Measurements from ENCODE around the gene VWA3B.
A peak's percentile ranks its signal among the peaks of the same experiment; 100 is the strongest.
"Not testable (repeated sequence)": the region's sequence is repeated elsewhere in the genome, so short reads cannot be mapped to it uniquely, and the experiment has no call there.

VWA3B gene

DNA sequence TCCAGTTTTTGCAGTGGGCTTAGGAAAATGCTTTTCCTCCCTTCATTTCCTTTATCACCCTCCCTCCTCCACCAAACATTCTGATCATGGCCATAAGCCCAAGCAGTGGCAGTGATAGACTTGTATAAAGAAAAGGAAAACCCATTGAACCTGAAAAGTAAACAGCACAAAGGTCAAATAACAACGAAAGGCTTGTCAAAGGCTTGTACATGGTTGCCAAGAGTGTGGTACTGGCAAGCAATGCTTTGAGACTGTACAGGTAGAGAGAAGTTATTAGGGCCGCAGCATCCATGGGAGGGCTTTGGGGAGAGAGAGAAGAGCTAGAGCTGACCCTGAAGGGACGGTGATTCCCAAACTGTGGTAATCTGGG is 2.1 kb upstream of the VWA3B start:
- DNase-seq (ENCODE audit: low spot score) (no peak), FAIRE-seq (no peak)

- FAIRE-seq: no peak
Observed at GRCh38 chr2:98085649-98086048, 1.3 kb upstream of the VWA3B start.

DNA sequence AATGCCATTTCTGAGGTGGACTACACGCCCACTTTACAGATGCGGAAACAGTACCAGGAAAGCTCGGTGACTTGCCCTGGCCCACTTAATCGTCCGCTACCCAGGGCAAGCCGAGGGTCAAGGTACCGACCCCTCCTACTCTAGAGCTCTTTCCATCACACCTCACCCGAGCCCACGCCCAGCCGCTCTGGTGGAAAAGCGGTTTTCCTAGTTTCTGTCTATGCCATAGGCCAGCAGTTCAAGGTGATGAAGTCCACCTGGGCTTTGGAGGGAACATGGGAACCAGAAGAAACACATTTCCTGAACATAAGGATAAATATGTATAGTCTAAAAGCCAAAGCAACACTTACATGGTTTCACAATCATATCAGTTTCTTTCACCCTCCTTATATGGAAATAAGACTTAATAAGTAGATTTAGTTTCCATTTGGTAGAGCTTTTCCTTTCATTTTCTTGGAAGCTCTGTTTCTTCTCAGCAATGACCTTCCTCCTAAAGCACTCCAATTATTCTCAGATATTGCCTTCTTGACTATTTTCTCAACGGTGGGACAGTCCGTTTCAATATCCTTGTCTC is 567 bp downstream of the VWA3B start:
- no peak for FAIRE-seq
- DNase-seq (ENCODE audit: low spot score): no peak

More at GRCh38 chr2:98085649-98086048, 1.3 kb upstream of the VWA3B start:
- no peak for DNase-seq (ENCODE audit: low spot score)

- FAIRE-seq (no peak), DNase-seq (ENCODE audit: low spot score) (no peak)
Observed at GRCh38 chr2:98088261-98088660, 1.3 kb downstream of the VWA3B start.

DNA sequence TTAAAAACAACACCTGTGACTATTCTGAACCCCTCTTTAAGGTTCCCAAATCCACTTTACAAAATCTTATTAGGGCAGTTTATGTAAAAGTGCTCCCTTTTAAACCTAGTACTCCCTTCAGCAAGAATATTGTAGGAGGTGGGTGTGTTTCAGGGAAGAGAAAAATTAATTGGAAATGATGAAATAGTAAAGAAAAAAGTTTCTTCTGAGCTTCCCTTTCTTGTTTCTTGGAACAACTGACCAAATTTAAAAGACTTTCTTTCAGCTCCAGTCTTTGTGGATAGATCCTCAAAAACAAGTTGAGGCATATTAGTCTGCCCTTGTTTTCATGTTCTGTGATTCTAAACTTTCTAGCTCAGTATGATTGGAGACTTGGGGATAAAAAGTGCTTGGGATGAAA is 3.0 kb downstream of the VWA3B start:
- DNase-seq (ENCODE audit: low spot score): no peak
- no peak for FAIRE-seq

- no peak for FAIRE-seq
Observed at GRCh38 chr2:98090951-98091350, 4.0 kb downstream of the VWA3B start.

DNA sequence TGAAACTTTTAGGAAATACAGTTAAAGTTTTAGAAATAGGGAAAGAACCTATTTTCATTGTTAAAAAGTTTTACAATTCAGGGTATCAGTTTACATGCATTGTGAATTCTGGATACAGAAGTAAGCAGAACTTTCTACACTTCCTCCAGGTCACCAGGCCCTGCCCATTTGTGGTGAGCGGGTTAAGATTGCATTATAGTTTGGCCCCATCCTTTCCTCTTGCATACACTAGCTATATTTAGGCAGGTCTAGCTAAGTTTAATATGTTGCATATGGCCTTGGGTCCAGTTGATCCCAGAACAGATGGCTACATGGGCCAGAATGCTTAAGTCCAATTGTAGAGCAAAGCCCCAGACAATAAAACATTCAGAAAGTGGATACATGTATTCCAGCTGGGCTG is 4.8 kb downstream of the VWA3B start:
- DNase-seq (ENCODE audit: low spot score): no peak
- no peak for FAIRE-seq

More at GRCh38 chr2:98090951-98091350, 4.0 kb downstream of the VWA3B start:
- no peak for DNase-seq (ENCODE audit: low spot score)

- DNase-seq (ENCODE audit: low spot score) (no peak), FAIRE-seq (peak; percentile 48)
Observed at GRCh38 chr2:98093146-98093545, 6.2 kb downstream of the VWA3B start.

- no peak for DNase-seq (ENCODE audit: low spot score)
- no peak for FAIRE-seq
Observed at GRCh38 chr2:98093611-98094010, 6.6 kb downstream of the VWA3B start.

DNA sequence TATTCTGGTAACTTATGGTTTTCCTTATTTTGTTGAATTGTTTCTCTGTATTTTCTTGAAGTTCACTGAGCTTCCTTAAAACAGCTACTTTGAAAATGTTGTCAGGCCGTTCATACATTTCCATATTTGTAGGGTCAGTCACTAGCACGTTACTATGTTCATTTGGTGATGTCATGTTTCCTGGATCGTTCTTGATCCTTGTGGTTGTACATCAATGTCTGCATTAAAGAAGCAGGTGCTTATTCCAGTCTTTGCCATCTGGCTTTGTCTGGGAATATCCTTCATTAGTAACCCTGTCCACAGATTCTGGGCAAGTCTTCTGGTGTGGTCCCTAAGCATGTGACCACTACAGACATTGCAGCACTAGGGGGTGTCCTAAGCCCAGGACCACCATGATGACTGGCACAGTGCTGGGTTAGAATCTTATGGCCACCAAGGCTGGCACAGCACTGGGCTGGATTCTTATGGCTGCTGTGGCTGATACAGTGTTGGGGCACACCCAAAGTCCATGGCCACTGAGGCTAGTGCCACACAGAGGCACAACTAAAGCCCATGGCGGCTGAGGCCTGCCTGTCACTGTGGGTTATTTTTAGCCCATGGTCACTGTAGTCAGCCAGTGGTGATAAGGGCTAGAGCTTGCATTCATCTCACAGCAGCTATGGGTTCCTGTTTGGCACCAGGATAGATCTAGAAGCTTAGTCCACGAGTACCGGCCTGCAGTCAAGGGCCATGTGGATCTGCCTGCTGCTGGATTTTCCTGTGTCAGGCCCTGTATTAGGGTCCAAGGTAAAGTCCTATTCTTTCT is 13.2 kb downstream of the VWA3B start:
- DNase-seq (ENCODE audit: low spot score): no peak
- FAIRE-seq: peak; percentile 50

GRCh38 chr2:98102315-98102714 is 15.3 kb downstream of the VWA3B start:
- FAIRE-seq; DNase-seq (ENCODE audit: low spot score): not testable (repeated sequence)

DNA sequence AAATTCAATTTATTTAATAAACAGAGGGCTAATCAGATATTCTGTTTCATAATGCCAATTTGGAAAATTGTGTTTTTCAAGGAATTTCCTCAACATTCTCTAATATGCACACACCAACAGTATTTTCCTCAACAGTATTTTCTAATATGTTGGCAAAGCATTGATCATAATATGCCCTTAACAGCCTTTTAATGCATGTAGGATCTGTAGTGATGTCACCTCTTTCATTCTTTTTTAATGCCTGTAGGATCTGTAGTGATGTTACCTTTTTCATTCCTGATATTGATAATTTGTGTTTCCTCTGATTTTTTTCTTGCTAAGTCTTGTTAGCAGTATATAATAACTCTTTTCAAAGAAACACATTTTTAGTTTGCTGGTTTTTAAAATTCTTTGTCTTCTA is 15.9 kb downstream of the VWA3B start:
- FAIRE-seq (no peak), DNase-seq (ENCODE audit: low spot score) (no peak)

GRCh38 chr2:98108110-98108509 is 21.1 kb downstream of the VWA3B start:
- DNase-seq (ENCODE audit: low spot score): no peak

DNA sequence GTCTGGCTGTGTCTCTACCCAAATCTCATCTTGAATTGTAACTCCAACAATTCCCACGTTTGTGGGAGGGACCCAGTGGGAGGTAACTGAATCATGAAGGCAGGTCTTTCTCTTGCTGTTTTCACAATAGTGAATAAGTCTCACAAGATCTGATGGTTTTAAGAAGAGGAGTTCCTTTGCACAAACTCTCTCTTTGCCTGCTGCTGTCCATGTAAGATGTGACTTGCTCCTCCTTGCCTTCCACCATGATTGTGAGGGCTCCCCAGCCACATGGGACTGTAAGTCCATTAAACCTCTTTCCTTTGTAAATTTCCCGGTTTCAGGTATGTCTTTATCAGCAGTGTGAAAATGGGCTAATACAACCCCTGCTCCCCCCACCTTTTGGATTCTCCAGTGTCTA is 23.8 kb downstream of the VWA3B start:
- DNase-seq (ENCODE audit: low spot score) (no peak), FAIRE-seq (no peak)

More at GRCh38 chr2:98108110-98108509, 21.1 kb downstream of the VWA3B start:
- FAIRE-seq: no peak

DNA sequence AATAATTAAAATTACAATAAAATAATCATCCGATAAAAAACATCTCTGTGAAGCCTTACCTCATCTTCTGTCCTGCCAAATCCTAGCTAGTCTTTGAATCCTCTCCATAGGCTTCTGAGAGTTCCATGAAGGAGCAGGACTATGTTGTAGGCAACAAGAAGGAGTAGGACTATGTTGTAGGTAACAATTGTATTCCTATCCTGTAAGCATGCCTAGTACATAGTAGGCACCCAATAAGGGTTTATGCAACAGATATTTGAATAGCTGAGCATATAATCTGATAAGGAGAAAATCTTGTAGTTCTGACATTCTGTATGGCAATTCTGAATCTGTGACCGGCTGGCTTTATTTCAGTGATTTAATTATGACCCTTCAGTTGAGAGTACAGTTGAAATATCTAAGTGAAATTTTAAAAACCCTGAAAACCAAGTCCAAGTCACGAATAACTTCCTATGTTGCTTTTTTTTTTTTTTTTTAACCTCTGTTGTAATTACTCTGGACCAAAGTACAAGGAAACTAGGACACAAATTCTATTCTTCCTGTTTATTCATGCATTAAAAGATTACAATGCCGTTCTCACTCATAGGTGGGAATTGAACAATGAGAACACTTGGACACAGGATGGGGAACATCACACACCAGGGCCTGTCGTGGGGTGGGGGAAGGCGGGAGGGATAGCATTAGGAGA is 27.8 kb downstream of the VWA3B start:
- DNase-seq (ENCODE audit: low spot score): no peak
- FAIRE-seq: no peak

DNA sequence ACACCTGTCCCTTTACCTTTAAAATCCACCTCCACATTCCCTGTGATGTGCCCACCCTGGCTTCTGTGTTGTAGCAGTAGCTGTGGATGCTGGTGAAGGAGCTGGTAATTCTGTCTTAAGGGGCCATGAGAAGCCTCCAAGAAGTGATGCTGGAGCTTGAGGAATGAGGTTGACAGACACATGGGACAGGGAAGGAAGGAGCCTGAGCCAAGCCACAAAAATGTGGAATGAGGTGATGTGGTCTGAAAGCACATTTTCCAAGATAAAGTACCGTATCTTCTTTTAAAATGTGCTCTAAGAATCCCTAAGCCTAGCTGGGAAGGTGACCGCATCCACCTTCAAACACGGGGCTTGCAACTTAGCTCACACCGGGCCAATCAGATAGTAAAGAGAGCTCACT is 31.2 kb downstream of the VWA3B start:
- DNase-seq (ENCODE audit: low spot score) (peak; percentile 83), FAIRE-seq (no peak)

- no peak for FAIRE-seq
- DNase-seq (ENCODE audit: low spot score): no peak
Observed at GRCh38 chr2:98118852-98119251, 31.9 kb downstream of the VWA3B start.

- no peak for DNase-seq (ENCODE audit: low spot score)
- FAIRE-seq: no peak
Observed at GRCh38 chr2:98121149-98121548, 34.2 kb downstream of the VWA3B start.

- FAIRE-seq: no peak
- no peak for DNase-seq (ENCODE audit: low spot score)
Observed at GRCh38 chr2:98122524-98122923, 35.6 kb downstream of the VWA3B start.

GRCh38 chr2:98123286-98123685 is 36.3 kb downstream of the VWA3B start:
- DNase-seq (ENCODE audit: low spot score) (no peak), FAIRE-seq (no peak)

GRCh38 chr2:98126061-98126460 is 39.1 kb downstream of the VWA3B start:
- DNase-seq (ENCODE audit: low spot score) (no peak), FAIRE-seq (no peak)

- no peak for DNase-seq (ENCODE audit: low spot score)
- no peak for FAIRE-seq
Observed at GRCh38 chr2:98127229-98127989, 40.4 kb downstream of the VWA3B start.

Measured in urothelium cell line (cell line).